Measurements from ENCODE around the gene RNF40. TPM values are rescaled to one million over a fixed set of nuclear protein-coding genes. Genes with fewer than 3 reads are reported as not detected.

The RNF40 gene
- total RNA-seq, 4 donors from 2014 or later: 45.0 to 115 (median 73.0) TPM

- Histone ChIP-seq H3K9me3 (no peaks in the 10 kb centered on the region), H3K27me3 (no peaks in the 10 kb centered on the region), H3K27ac (peak overlapping the region in 3 of 4 donors; percentile 50 to 78 (median 64)), H3K4me1 (peaks cover 0 to 27% (median 1%) of the 10 kb centered on the region in 4 donors), H3K36me3 (peaks cover 0 to 76% (median 3%) of the 10 kb centered on the region in 3 donors), H3K4me3 (no peak overlapping the region)
- DNase-seq: no peak
- TF ChIP-seq POLR2A (IDR thresholded peaks at IDR 0.05) (no peak), CTCF (IDR thresholded peaks at IDR 0.05) (peak in 1 of 6 experiments; percentile 8)
Observed at GRCh38 chr16:30725418-30725792, 36.7 kb upstream of the RNF40 start.

- H3K4me1 ChIP-seq: peaks cover 0 to 27% (median 1%) of the 10 kb centered on the region in 4 donors
- no peak overlapping the region for H3K27ac ChIP-seq
- peaks cover 0 to 76% (median 0%) of the 10 kb centered on the region in 3 donors for H3K36me3 ChIP-seq
- DNase-seq: no peak
- H3K27me3 ChIP-seq: no peaks in the 10 kb centered on the region
- H3K4me3 ChIP-seq: no peak overlapping the region
- TF ChIP-seq POLR2A (IDR thresholded peaks at IDR 0.05): no peak
- no peak for TF ChIP-seq CTCF (IDR thresholded peaks at IDR 0.05)
- no peaks in the 10 kb centered on the region for H3K9me3 ChIP-seq
Observed at GRCh38 chr16:30728321-30728720, 33.8 kb upstream of the RNF40 start.

GRCh38 chr16:30728899-30729672, 33.0 kb upstream of the RNF40 start:
- H3K27ac ChIP-seq: peak overlapping the region in 2 of 4 donors; percentile 29 to 57
- H3K27me3 ChIP-seq: no peaks in the 10 kb centered on the region
- peaks cover 0 to 27% (median 1%) of the 10 kb centered on the region in 4 donors for H3K4me1 ChIP-seq
- peak in 2 of 3 donors; percentile 85 to 90 for DNase-seq
- no peaks in the 10 kb centered on the region for H3K9me3 ChIP-seq
- H3K36me3 ChIP-seq: peaks cover 0 to 76% (median 2%) of the 10 kb centered on the region in 3 donors
- TF ChIP-seq CTCF (IDR thresholded peaks at IDR 0.05) (no peak), POLR2A (IDR thresholded peaks at IDR 0.05) (no peak)
- H3K4me3 ChIP-seq: no peak overlapping the region

GRCh38 chr16:30731411-30731810, 30.7 kb upstream of the RNF40 start:
- DNase-seq: no peak
- Histone ChIP-seq H3K27ac (no peak overlapping the region), H3K36me3 (peaks cover 0 to 78% (median 5%) of the 10 kb centered on the region in 3 donors), H3K9me3 (no peaks in the 10 kb centered on the region), H3K4me3 (no peak overlapping the region), H3K27me3 (no peaks in the 10 kb centered on the region), H3K4me1 (peaks cover 0 to 10% (median 0%) of the 10 kb centered on the region in 4 donors)
- no peak for TF ChIP-seq POLR2A (IDR thresholded peaks at IDR 0.05)
- no peak for TF ChIP-seq CTCF (IDR thresholded peaks at IDR 0.05)

GRCh38 chr16:30736995-30737793, 24.9 kb upstream of the RNF40 start:
- Histone ChIP-seq H3K4me3 (no peak overlapping the region), H3K36me3 (peaks cover 0 to 73% (median 5%) of the 10 kb centered on the region in 3 donors), H3K27ac (no peak overlapping the region), H3K27me3 (no peaks in the 10 kb centered on the region), H3K4me1 (peaks cover 0 to 30% (median 1%) of the 10 kb centered on the region in 4 donors), H3K9me3 (no peaks in the 10 kb centered on the region)
- no peak for DNase-seq
- TF ChIP-seq POLR2A (IDR thresholded peaks at IDR 0.05) (no peak), CTCF (IDR thresholded peaks at IDR 0.05) (no peak)

All from Peyer's patch (tissue), 4 donors.